Cardiac muscle cell (in vitro differentiated cells and primary cell): Measurements from ENCODE around the gene AJM1. TPM values are rescaled to one million over a fixed set of nuclear protein-coding genes. Genes with fewer than 3 reads are reported as not detected.

Source experiments
- DNase-seq, 2 donors: peaks; one replicate each; pipeline versions ENCODE4 v3.0.0 to v3.0.0-alpha.2; 2010 to 2017; ENCODE audit warnings: low read depth in 1 of 2, low spot score in 1 of 2
- H3K27ac ChIP-seq: fragments of 200-600 bp; sonication (generic); 2 replicates; pipeline ENCODE4 v1.5.1; 2016
- H3K27me3 ChIP-seq: fragments of 200-600 bp; sonication (generic); 2 replicates; pipeline ENCODE4 v1.6.0; 2016; ENCODE audit warnings: control low read depth
- H3K36me3 ChIP-seq: fragments of 200-600 bp; sonication (generic); 2 replicates; pipeline ENCODE4 v1.5.1; 2016; ENCODE audit warnings: control low read depth
- H3K4me1 ChIP-seq: fragments of 200-600 bp; sonication (generic); 2 replicates; pipeline ENCODE4 v1.8.1; 2017; ENCODE audit warnings: low read depth, mild to moderate bottlenecking, mixed run types
- H3K4me3 ChIP-seq: fragments of 200-600 bp; sonication (generic); 2 replicates; pipeline ENCODE4 v1.5.1; 2016; ENCODE audit warnings: mild to moderate bottlenecking
- H3K9me3 ChIP-seq: fragments of 200-600 bp; sonication (generic); 2 replicates; pipeline ENCODE4 v1.5.1; 2017; ENCODE audit warnings: low read depth, mild to moderate bottlenecking, control low read depth
- polyA plus RNA-seq: library from polyadenylated mRNA; unstranded; fragments of >200 nt; fragmentation: Nextera tagmentation; extraction: Ambion mirVana; gene quantifications from 2 replicates; pipeline ENCODE4 v1.2.1, GENCODE V29; 2016
- total RNA-seq: library from RNA; depleted of rRNA; stranded (reverse); fragments of >200 nt; gene quantifications from 2 replicates; pipeline ENCODE4 v1.2.3, GENCODE V29; 2016
- TF ChIP-seq, protein P1 (sequence below): IDR thresholded peaks from 2 replicates; pipeline ENCODE4 v1.5.1; 2012; ENCODE audit warnings: low read depth, mild to moderate bottlenecking, low read length

Gene AJM1
- total and polyA plus RNA-seq, 2 experiments from 2014 or later = 8.5 to 12.1 TPM

DNA sequence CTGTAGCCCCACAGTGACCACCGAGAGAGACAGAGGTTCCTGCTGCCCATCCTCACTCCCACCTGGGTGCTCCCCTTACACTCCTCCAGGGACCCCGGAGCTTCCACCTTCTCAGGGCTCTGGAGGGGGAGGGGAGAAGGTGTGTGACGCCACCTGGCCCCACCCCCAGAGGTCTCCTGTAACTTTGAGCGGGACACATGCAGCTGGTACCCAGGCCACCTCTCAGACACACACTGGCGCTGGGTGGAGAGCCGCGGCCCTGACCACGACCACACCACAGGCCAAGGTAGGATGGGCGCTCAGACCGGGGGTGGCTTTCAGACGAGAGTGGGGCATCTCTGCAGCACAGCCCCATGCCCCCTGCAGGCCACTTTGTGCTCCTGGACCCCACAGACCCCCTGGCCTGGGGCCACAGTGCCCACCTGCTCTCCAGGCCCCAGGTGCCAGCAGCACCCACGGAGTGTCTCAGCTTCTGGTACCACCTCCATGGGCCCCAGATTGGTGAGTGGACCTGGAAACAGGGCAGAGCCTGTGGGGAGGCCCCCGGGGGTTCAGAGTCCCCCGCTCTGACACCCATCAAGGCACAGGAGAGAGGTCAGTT lies 14.4 kb downstream of the AJM1 start:
- Histone ChIP-seq H3K4me1 (no peaks in the 10 kb centered on the region), H3K36me3 (peaks cover 1% of the 10 kb centered on the region), H3K27me3 (no peaks in the 10 kb centered on the region), H3K4me3 (no peak overlapping the region), H3K27ac (no peak overlapping the region), H3K9me3 (no peaks in the 10 kb centered on the region)
- TF ChIP-seq, protein P1, sequence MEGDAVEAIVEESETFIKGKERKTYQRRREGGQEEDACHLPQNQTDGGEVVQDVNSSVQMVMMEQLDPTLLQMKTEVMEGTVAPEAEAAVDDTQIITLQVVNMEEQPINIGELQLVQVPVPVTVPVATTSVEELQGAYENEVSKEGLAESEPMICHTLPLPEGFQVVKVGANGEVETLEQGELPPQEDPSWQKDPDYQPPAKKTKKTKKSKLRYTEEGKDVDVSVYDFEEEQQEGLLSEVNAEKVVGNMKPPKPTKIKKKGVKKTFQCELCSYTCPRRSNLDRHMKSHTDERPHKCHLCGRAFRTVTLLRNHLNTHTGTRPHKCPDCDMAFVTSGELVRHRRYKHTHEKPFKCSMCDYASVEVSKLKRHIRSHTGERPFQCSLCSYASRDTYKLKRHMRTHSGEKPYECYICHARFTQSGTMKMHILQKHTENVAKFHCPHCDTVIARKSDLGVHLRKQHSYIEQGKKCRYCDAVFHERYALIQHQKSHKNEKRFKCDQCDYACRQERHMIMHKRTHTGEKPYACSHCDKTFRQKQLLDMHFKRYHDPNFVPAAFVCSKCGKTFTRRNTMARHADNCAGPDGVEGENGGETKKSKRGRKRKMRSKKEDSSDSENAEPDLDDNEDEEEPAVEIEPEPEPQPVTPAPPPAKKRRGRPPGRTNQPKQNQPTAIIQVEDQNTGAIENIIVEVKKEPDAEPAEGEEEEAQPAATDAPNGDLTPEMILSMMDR = no peak
- DNase-seq = no peak

DNA sequence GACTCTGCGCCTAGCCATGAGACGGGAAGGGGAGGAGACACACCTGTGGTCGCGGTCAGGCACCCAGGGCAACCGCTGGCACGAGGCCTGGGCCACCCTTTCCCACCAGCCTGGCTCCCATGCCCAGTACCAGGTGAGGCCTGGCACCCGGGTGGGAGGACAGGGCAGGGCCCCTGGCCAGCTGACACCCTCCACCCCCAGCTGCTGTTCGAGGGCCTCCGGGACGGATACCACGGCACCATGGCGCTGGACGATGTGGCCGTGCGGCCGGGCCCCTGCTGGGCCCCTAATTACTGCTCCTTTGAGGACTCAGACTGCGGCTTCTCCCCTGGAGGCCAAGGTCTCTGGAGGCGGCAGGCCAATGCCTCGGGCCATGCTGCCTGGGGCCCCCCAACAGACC lies 14.9 kb downstream of the AJM1 start:
- Histone ChIP-seq H3K36me3 (peaks cover 5% of the 10 kb centered on the region), H3K27me3 (no peaks in the 10 kb centered on the region), H3K4me1 (no peaks in the 10 kb centered on the region), H3K9me3 (no peaks in the 10 kb centered on the region), H3K4me3 (no peak overlapping the region), H3K27ac (no peak overlapping the region)
- DNase-seq = no peak
- TF ChIP-seq, protein P1 = no peak

DNA sequence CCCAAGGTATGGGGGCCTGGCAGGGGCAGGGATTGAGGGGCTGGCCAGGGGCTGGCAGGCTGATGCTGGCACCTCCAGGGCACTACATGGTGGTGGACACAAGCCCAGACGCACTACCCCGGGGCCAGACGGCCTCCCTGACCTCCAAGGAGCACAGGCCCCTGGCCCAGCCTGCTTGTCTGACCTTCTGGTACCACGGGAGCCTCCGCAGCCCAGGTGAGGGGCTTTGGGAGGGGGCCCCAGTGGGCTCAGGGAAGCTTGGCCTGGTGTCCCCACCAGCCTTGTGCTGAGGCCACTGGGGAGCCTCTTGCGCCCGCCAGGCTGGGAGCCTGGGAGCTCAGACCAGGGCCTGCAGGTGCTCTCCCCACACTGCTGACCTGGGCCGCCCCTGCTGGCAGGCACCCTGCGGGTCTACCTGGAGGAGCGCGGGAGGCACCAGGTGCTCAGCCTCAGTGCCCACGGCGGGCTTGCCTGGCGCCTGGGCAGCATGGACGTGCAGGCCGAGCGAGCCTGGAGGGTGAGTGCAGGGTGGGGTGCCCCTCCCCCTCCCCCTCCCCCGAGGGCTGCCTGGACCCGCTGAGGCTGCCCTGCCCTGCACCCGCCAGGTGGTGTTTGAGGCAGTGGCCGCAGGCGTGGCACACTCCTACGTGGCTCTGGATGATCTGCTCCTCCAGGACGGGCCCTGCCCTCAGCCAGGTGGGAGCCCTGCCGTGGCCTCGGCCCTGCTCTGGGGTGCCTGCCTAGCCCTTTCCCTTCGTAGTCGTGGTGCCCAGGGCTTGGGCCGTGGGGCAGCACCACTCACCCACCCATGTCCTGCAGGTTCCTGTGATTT lies 15.5 kb downstream of the AJM1 start:
- Histone ChIP-seq H3K4me1 (no peaks in the 10 kb centered on the region), H3K36me3 (peaks cover 7% of the 10 kb centered on the region), H3K27me3 (no peaks in the 10 kb centered on the region), H3K4me3 (no peak overlapping the region), H3K27ac (no peak overlapping the region), H3K9me3 (no peaks in the 10 kb centered on the region)
- no peak for DNase-seq
- TF ChIP-seq, protein P1 = no peak

DNA sequence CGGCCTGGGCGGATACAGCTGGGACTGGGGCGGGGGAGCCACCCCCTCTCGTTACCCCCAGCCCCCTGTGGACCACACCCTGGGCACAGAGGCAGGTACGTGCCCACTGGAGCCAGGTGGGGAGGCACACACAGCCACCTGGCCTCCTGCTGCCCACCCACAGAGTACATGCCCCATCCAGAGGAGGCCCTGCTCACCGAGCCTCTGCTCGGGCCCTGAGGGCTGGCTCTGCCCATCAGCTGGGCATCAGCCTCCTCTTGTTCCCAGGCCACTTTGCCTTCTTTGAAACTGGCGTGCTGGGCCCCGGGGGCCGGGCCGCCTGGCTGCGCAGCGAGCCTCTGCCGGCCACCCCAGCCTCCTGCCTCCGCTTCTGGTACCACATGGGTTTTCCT lies 16.2 kb downstream of the AJM1 start:
- Histone ChIP-seq H3K27me3 (no peaks in the 10 kb centered on the region), H3K4me1 (no peaks in the 10 kb centered on the region), H3K27ac (no peak overlapping the region), H3K4me3 (no peak overlapping the region), H3K9me3 (no peaks in the 10 kb centered on the region), H3K36me3 (peaks cover 14% of the 10 kb centered on the region)
- DNase-seq = no peak
- TF ChIP-seq, protein P1 = no peak

DNA sequence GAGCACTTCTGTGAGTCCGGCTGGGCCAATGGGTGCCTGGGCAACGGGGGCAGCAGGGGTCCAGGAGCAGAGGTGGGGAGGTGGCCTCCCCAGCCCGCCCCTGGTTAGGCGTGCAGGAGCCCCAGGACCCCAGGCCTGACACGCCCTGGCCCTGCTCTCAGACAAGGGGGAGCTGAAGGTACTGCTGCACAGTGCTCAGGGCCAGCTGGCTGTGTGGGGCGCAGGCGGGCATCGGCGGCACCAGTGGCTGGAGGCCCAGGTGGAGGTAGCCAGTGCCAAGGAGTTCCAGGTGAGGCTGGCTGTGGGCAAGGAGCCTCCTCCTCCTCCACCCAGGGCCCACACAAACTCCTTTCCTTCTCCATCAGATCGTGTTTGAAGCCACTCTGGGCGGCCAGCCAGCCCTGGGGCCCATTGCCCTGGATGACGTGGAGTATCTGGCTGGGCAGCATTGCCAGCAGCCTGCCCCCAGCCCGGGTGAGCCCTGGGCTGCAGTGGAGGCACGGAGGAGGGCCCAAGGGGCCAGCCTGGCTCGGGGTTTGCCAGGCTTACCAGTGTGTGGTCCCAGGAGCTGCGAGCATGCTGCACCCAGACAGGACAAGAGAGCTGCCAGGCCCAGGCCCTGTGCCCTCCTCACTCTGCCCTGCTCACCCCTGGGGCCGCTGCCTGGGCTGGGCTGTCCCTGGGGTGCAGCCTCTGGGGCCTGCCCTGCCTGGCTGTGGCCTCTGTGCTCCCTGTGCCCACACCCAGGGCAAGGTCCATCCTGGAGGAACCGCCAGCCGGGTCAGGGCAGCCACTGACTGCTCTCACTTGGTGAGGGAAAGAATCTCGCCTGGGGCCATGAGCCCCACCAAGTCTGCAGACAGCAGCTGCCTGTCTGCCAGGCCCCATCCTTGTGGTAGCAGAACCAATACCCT lies 16.8 kb downstream of the AJM1 start:
- no peaks in the 10 kb centered on the region for H3K27me3 ChIP-seq
- peak in 1 of 2 donors; percentile 54 for DNase-seq
- H3K9me3 ChIP-seq = no peaks in the 10 kb centered on the region
- no peaks in the 10 kb centered on the region for H3K4me1 ChIP-seq
- no peak overlapping the region for H3K4me3 ChIP-seq
- H3K36me3 ChIP-seq = peaks cover 19% of the 10 kb centered on the region
- H3K27ac ChIP-seq = no peak overlapping the region
- TF ChIP-seq, protein P1 = no peak
